ENCODE results near the gene TAF8.
A peak's percentile ranks its signal among the peaks of the same experiment; 100 is the strongest.

The TAF8 gene

DNA sequence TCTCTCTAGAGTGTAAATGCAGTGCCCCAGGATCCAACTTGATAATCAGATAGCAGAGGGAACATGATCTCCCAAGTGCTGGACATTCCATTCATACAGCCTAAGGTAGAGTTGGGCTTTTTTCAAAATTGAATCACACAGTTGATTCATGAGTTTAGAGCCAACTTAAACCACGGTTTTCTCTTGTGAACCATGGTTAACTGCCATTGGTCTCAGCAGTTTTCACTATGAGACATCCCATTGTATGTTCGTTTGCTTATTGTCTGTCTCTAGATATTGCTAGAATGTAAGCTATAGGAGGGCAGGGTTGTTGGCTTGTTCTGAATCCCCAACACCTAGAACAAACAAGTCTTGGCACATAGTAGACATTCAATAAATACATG lies 37.2 kb upstream of the TAF8 start:
- H3K27ac ChIP-seq (ENCODE audit: low read depth, low read length): no peak overlapping the region
- no peak overlapping the region for H3K4me3 ChIP-seq (ENCODE audit: low read depth in 1 of 5, low read length in 5 of 5)

DNA sequence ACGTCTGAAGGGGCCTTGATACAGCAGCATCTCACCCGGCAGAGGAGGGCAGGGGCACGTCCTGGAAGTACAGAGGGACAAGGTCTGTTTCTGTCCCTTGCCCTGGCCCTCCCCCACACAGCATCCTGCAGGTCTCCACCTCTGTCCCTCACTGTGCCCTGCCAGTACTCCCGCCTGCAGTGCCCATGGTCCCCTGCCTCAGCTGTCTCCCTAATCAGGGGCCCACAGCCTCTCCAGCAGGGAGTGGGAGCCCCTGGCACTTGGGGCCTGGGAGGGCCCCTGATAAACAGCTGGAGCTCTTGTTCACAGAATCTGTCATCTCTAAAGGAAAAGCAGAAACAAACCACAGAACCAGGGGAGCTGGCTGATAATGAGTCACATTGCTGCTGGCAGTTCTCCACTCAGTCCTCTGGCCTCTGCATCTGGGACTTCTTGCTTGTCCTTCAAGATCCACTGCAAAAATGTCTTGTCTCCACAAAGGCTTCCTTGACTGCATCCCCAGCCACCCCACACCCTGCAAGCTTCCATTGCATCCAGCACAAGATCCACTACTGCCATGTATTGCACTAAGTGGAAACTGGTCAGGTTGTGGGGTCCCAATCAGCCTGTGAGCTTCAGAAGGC lies 33.2 kb upstream of the TAF8 start:
- Histone ChIP-seq H3K4me1 (ENCODE audit: control insufficient read depth in 5 of 5, insufficient read depth in 5 of 5, low read length in 5 of 5) (peaks cover 3 to 14% (median 10%) of the 10 kb centered on the region in 5 donors), H3K9me3 (ENCODE audit: control insufficient read depth in 5 of 5, low read length in 5 of 5) (no peaks in the 10 kb centered on the region), H3K9ac (ENCODE audit: low read length in 5 of 5) (no peak overlapping the region), H3K27ac (ENCODE audit: low read depth, low read length) (no peak overlapping the region), H3K36me3 (ENCODE audit: control insufficient read depth in 5 of 5, insufficient read depth in 5 of 5, low read length in 5 of 5) (peaks cover 0 to 3% (median 0%) of the 10 kb centered on the region in 5 donors), H3K4me3 (ENCODE audit: low read depth in 1 of 5, low read length in 5 of 5) (no peak overlapping the region), H3K27me3 (ENCODE audit: control insufficient read depth in 5 of 5, insufficient read depth in 4 of 5, low read length in 5 of 5) (no peaks in the 10 kb centered on the region)

More for the DNA sequence above, 37.2 kb upstream of the TAF8 start:
- Histone ChIP-seq H3K9ac (ENCODE audit: low read length in 5 of 5) (no peak overlapping the region), H3K4me1 (ENCODE audit: control insufficient read depth in 5 of 5, insufficient read depth in 5 of 5, low read length in 5 of 5) (peaks cover 0 to 30% (median 17%) of the 10 kb centered on the region in 5 donors), H3K36me3 (ENCODE audit: control insufficient read depth in 5 of 5, insufficient read depth in 5 of 5, low read length in 5 of 5) (peaks cover 0 to 3% (median 0%) of the 10 kb centered on the region in 5 donors), H3K9me3 (ENCODE audit: control insufficient read depth in 5 of 5, low read length in 5 of 5) (no peaks in the 10 kb centered on the region), H3K27me3 (ENCODE audit: control insufficient read depth in 5 of 5, insufficient read depth in 4 of 5, low read length in 5 of 5) (no peaks in the 10 kb centered on the region)

DNA sequence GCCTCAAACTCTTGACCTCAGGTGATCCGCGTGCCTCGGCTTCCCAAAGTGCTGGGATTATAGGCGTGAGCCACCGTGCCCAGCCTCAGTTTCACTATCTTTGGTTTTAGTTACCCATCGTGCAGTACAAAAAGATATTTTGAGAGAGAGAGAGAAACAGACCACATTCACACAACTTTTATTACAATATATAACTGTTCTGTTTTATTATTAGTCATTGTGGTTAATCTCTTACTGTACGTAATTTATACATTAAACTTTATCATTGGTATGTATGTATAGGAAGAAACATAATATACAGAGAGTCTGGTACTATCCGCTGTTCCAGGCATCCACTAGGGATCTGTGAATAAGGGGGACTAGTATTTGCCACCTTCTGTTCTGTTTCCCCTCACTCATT lies 29.4 kb upstream of the TAF8 start:
- Histone ChIP-seq H3K36me3 (ENCODE audit: control insufficient read depth in 5 of 5, insufficient read depth in 5 of 5, low read length in 5 of 5) (peaks cover 0 to 3% (median 0%) of the 10 kb centered on the region in 5 donors), H3K9me3 (ENCODE audit: control insufficient read depth in 5 of 5, low read length in 5 of 5) (no peaks in the 10 kb centered on the region), H3K27me3 (ENCODE audit: control insufficient read depth in 5 of 5, insufficient read depth in 4 of 5, low read length in 5 of 5) (no peaks in the 10 kb centered on the region), H3K4me3 (ENCODE audit: low read depth in 1 of 5, low read length in 5 of 5) (no peak overlapping the region), H3K9ac (ENCODE audit: low read length in 5 of 5) (no peak overlapping the region), H3K4me1 (ENCODE audit: control insufficient read depth in 5 of 5, insufficient read depth in 5 of 5, low read length in 5 of 5) (peaks cover 3 to 26% (median 14%) of the 10 kb centered on the region in 5 donors), H3K27ac (ENCODE audit: low read depth, low read length) (no peak overlapping the region)

DNA sequence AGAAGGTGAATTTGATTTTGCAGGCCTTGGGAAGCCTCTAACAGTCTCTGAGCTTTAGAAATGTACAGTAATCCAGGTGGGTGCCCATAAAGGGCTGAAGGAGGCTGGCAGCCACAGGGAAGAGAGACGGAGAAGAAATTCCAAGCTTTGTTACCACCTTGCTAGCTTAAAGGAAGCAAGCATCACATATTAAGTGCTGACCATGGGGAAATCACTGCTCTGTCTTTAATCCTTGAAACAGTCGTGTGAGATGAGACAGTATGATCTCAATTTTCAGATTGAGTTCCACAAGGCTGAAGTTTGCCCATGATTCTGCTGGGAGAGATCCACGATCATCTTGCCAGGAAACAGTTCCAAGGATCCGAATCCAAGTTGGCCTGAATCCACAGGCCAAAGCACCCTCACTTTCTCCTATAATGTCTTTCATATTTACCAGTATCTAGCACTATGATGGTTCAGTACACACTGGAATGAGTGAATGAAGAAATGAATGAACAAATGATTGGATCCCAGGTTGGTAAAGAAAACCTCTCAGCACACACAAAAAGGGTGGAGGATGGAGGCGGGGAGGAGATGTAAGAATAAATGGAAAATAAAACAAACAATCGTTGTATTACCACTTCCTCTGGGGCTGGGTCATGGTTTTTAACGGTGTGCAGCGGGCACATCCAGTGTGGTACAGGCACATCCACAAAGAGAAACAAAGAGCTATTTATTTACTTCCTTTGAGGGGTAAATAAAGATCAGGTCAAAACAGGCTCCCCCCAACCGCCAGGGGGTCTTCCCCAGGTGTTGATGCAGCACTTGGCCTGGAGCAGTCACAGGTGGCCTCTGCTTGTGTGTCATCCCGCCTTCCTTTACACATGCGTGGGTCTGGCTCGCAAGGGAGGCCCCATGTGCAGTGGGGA lies 28.2 kb upstream of the TAF8 start:
- Histone ChIP-seq H3K27ac (ENCODE audit: low read depth, low read length) (no peak overlapping the region), H3K27me3 (ENCODE audit: control insufficient read depth in 5 of 5, insufficient read depth in 4 of 5, low read length in 5 of 5) (no peaks in the 10 kb centered on the region), H3K36me3 (ENCODE audit: control insufficient read depth in 5 of 5, insufficient read depth in 5 of 5, low read length in 5 of 5) (peaks cover 0 to 4% (median 0%) of the 10 kb centered on the region in 5 donors), H3K4me3 (ENCODE audit: low read depth in 1 of 5, low read length in 5 of 5) (no peak overlapping the region), H3K4me1 (ENCODE audit: control insufficient read depth in 5 of 5, insufficient read depth in 5 of 5, low read length in 5 of 5) (peaks cover 3 to 33% (median 12%) of the 10 kb centered on the region in 5 donors), H3K9ac (ENCODE audit: low read length in 5 of 5) (peak overlapping the region in 2 of 5 donors; percentile 11), H3K9me3 (ENCODE audit: control insufficient read depth in 5 of 5, low read length in 5 of 5) (no peaks in the 10 kb centered on the region)

DNA sequence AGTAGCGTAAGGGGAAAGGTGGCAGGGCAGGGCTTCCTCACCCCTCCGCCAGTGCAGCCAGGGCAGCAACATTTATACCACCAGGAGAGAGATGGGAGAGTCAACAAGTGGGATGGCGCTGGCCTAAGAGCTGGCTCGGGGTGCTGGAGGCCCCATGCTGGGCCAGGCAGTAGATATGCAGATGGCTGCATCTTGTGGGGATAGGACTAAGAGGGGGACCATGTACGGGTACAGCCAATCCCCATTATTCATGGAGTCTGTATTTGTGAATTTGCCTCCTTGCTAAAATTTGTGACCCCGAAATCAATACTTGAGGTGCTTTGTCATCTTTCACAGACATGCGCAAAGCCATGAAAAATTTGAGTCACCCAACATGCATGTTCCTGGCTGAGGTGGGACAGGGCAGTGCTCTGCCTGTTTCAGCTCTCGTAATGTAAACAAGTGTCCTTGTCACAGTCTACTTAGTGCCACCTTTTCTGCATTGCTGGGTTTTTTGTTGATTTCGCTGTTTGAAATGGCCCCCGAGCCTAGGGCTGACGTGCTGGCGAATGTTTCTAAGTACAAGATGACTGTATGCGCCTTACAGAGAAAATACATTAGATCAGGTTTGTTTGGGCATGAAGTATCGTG lies 27.5 kb upstream of the TAF8 start:
- Histone ChIP-seq H3K9me3 (ENCODE audit: control insufficient read depth in 5 of 5, low read length in 5 of 5) (no peaks in the 10 kb centered on the region), H3K27ac (ENCODE audit: low read depth, low read length) (no peak overlapping the region), H3K36me3 (ENCODE audit: control insufficient read depth in 5 of 5, insufficient read depth in 5 of 5, low read length in 5 of 5) (peaks cover 0 to 4% (median 0%) of the 10 kb centered on the region in 5 donors), H3K27me3 (ENCODE audit: control insufficient read depth in 5 of 5, insufficient read depth in 4 of 5, low read length in 5 of 5) (no peaks in the 10 kb centered on the region), H3K4me1 (ENCODE audit: control insufficient read depth in 5 of 5, insufficient read depth in 5 of 5, low read length in 5 of 5) (peaks cover 3 to 32% (median 12%) of the 10 kb centered on the region in 5 donors), H3K4me3 (ENCODE audit: low read depth in 1 of 5, low read length in 5 of 5) (no peak overlapping the region), H3K9ac (ENCODE audit: low read length in 5 of 5) (no peak overlapping the region)

DNA sequence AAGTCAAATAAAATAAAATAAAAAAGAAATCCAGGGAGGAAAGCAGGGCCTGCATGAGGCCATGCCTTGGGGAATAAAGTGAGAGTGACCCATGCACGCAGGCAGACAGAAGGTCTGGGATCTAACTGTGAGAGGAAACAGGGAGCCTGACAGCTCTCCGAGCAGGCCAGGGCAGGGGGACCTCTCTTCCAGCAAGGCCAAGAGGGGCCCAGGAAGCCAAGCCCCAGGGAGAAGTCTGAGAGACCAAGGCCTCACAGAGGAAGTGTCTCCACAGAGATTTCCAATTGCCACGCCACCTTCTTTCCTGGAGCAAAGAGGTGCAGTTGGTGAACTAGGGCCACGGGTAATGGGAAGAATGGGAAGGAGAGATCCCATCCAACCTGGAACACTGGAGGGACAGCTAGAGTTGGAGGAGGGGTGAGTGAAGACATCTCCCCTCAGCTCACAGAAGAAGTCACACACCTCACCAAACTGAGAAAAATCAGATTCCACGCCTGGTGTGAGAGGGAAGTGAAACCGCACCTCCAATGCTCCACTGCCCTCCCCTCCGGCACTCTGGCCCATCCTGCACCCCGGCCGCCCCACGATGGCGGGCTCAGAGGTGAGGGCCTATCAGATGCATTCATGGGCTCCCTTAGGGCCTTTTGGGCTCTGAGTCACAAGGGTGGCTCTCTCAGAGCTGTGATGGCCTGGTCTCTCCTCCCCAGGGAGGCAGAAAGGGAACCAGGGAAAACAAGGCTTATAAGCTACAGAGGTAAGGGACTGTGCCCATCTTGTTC lies 25.1 kb upstream of the TAF8 start:
- Histone ChIP-seq H3K4me1 (ENCODE audit: control insufficient read depth in 5 of 5, insufficient read depth in 5 of 5, low read length in 5 of 5) (peaks cover 3 to 48% (median 18%) of the 10 kb centered on the region in 5 donors), H3K4me3 (ENCODE audit: low read depth in 1 of 5, low read length in 5 of 5) (no peak overlapping the region)

DNA sequence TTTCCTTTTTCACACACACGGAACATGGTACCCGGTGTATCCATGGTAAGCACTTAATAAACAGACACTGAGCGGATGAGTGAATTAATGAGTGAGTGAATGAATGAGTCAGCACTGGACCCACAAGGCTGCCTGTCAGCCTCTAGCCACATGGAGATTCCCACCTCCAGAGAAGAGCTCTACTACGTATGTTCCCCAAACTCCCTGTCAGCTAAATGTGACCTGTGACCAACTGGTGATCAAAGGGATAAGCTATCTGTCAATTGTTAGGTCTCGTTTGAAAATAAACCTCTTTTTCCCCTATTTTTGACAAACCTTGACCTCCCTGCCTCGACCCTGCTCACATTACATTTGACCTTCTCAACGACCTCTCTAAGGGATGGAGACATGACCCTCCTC lies 24.5 kb upstream of the TAF8 start:
- peaks cover 4 to 54% (median 24%) of the 10 kb centered on the region in 5 donors for H3K4me1 ChIP-seq (ENCODE audit: control insufficient read depth in 5 of 5, insufficient read depth in 5 of 5, low read length in 5 of 5)
- no peak overlapping the region for H3K4me3 ChIP-seq (ENCODE audit: low read depth in 1 of 5, low read length in 5 of 5)
- H3K27me3 ChIP-seq (ENCODE audit: control insufficient read depth in 5 of 5, insufficient read depth in 4 of 5, low read length in 5 of 5): no peaks in the 10 kb centered on the region
- H3K36me3 ChIP-seq (ENCODE audit: control insufficient read depth in 5 of 5, insufficient read depth in 5 of 5, low read length in 5 of 5): peaks cover 0 to 9% (median 0%) of the 10 kb centered on the region in 5 donors
- H3K27ac ChIP-seq (ENCODE audit: low read depth, low read length): no peak overlapping the region
- no peak overlapping the region for H3K9ac ChIP-seq (ENCODE audit: low read length in 5 of 5)
- no peaks in the 10 kb centered on the region for H3K9me3 ChIP-seq (ENCODE audit: control insufficient read depth in 5 of 5, low read length in 5 of 5)

More for the DNA sequence above, 25.1 kb upstream of the TAF8 start:
- no peaks in the 10 kb centered on the region for H3K9me3 ChIP-seq (ENCODE audit: control insufficient read depth in 5 of 5, low read length in 5 of 5)
- no peak overlapping the region for H3K27ac ChIP-seq (ENCODE audit: low read depth, low read length)
- H3K36me3 ChIP-seq (ENCODE audit: control insufficient read depth in 5 of 5, insufficient read depth in 5 of 5, low read length in 5 of 5): peaks cover 0 to 9% (median 0%) of the 10 kb centered on the region in 5 donors
- H3K9ac ChIP-seq (ENCODE audit: low read length in 5 of 5): no peak overlapping the region
- H3K27me3 ChIP-seq (ENCODE audit: control insufficient read depth in 5 of 5, insufficient read depth in 4 of 5, low read length in 5 of 5): no peaks in the 10 kb centered on the region

DNA sequence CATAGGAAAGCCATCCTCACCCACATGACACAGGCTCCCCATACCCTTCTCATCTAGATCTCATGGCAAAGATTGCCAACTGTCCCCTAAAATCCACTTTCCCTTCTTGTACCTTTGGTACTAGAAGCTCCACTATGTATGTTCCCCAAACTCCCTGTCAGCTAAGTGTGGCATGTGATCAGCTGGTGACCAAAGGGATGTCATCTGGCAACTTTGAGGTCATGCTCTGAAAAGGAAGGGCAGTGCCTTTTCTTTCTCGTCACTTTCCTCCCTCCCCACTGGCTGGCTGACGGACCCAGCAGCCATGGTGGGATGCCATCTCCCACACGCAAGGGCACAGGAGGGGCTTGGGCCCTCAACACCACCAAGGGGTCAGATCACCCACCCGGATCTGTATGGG lies 23.8 kb upstream of the TAF8 start:
- Histone ChIP-seq H3K27ac (ENCODE audit: low read depth, low read length) (no peak overlapping the region), H3K27me3 (ENCODE audit: control insufficient read depth in 5 of 5, insufficient read depth in 4 of 5, low read length in 5 of 5) (no peaks in the 10 kb centered on the region), H3K4me1 (ENCODE audit: control insufficient read depth in 5 of 5, insufficient read depth in 5 of 5, low read length in 5 of 5) (peaks cover 6 to 58% (median 27%) of the 10 kb centered on the region in 5 donors), H3K36me3 (ENCODE audit: control insufficient read depth in 5 of 5, insufficient read depth in 5 of 5, low read length in 5 of 5) (peaks cover 0 to 9% (median 0%) of the 10 kb centered on the region in 5 donors), H3K9me3 (ENCODE audit: control insufficient read depth in 5 of 5, low read length in 5 of 5) (no peaks in the 10 kb centered on the region), H3K4me3 (ENCODE audit: low read depth in 1 of 5, low read length in 5 of 5) (no peak overlapping the region), H3K9ac (ENCODE audit: low read length in 5 of 5) (no peak overlapping the region)

DNA sequence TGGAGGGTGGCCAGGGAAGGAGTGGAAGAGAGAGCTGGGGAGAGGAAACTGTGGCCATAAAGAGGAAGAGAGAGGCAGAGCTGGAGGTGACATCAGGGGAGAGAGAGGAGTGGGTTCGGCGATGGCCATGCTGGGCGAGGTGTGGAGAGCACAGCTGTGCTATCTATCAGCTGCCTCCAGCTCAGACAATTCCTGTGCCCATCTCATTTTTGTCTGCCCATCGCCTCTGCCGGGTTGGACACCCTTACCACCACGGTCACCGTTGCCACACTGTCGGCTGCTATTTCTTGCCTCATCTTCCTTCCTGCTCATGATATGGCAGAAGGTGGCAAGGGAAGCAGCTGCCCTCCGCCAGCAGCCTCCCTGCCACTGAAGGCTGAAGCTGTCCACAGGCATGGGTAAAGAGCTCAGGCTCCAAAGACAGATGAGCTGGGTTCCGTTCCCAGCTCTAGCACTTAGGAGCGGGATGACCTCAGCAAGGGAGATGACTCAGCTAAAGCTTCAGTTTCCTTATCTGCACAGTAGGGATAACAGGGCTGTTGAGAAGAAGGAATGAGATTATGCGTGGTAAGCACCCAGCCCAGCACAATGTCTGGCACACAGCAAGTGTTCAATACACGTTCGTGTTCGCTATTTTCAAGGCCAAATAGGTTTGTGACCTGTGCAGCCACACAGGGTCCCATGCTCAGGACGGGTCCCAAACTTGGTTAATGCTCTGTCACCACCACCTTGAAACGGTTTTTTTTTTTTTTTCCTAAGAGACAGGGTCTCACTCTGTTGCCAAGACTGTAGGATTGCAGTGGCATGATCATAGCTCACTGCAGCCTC lies 21.9 kb upstream of the TAF8 start:
- no peak overlapping the region for H3K27ac ChIP-seq (ENCODE audit: low read depth, low read length)
- H3K27me3 ChIP-seq (ENCODE audit: control insufficient read depth in 5 of 5, insufficient read depth in 4 of 5, low read length in 5 of 5): no peaks in the 10 kb centered on the region
- H3K4me3 ChIP-seq (ENCODE audit: low read depth in 1 of 5, low read length in 5 of 5): peak overlapping the region in 4 of 5 donors; percentile 5 to 43 (median 32)
- H3K9me3 ChIP-seq (ENCODE audit: control insufficient read depth in 5 of 5, low read length in 5 of 5): no peaks in the 10 kb centered on the region
- peaks cover 0 to 9% (median 0%) of the 10 kb centered on the region in 5 donors for H3K36me3 ChIP-seq (ENCODE audit: control insufficient read depth in 5 of 5, insufficient read depth in 5 of 5, low read length in 5 of 5)
- H3K4me1 ChIP-seq (ENCODE audit: control insufficient read depth in 5 of 5, insufficient read depth in 5 of 5, low read length in 5 of 5): peaks cover 5 to 56% (median 18%) of the 10 kb centered on the region in 5 donors
- H3K9ac ChIP-seq (ENCODE audit: low read length in 5 of 5): peak overlapping the region in 2 of 5 donors; percentile 19 to 58
